Skeletal muscle satellite cell (primary cell): ENCODE results near the gene CNKSR3.

Experiments used
- H3K27me3 ChIP-seq: 2 replicates; pipeline ENCODE4 v1.7.0; 2013; ENCODE audit warnings: low read length; ENCODE audit not compliant: control insufficient read depth, insufficient read depth
- H3K36me3 ChIP-seq: 2 replicates; pipeline ENCODE4 v1.7.0; 2013; ENCODE audit warnings: mild to moderate bottlenecking, control low read depth, low read length; ENCODE audit not compliant: insufficient read depth
- H3K4me1 ChIP-seq: 2 replicates; pipeline ENCODE4 v1.7.0; 2013; ENCODE audit warnings: low read length; ENCODE audit not compliant: control insufficient read depth, insufficient read depth
- H3K4me2 ChIP-seq: 2 replicates; pipeline ENCODE4 v1.7.0; 2013; ENCODE audit warnings: mild to moderate bottlenecking, low read length
- H3K4me3 ChIP-seq: 2 replicates; pipeline ENCODE4 v1.7.0; 2013; ENCODE audit warnings: low read length
- H3K9ac ChIP-seq: 2 replicates; pipeline ENCODE4 v1.7.0; 2013; ENCODE audit warnings: mild to moderate bottlenecking, low read depth, low read length, moderate library complexity
- H3K9me3 ChIP-seq: replicated peaks from 2 replicates; pipeline ENCODE4 v1.7.0; 2013; ENCODE audit warnings: mild to moderate bottlenecking, control low read depth, low read length

Gene CNKSR3

GRCh38 chr6:154487367-154488247, 22.9 kb downstream of the CNKSR3 start:
- no peaks in the 10 kb centered on the region for H3K27me3 ChIP-seq
- H3K4me1 ChIP-seq = peaks cover 57% of the 10 kb centered on the region
- H3K4me2 ChIP-seq = peak overlapping the region; percentile 54
- H3K4me3 ChIP-seq = no peak overlapping the region
- peak overlapping the region; percentile 76 for H3K9ac ChIP-seq
- H3K9me3 ChIP-seq = no peaks in the 10 kb centered on the region
- no peaks in the 10 kb centered on the region for H3K36me3 ChIP-seq

- Histone ChIP-seq H3K27me3 (no peaks in the 10 kb centered on the region), H3K4me2 (no peak overlapping the region), H3K9me3 (no peaks in the 10 kb centered on the region), H3K36me3 (no peaks in the 10 kb centered on the region), H3K4me3 (no peak overlapping the region), H3K9ac (no peak overlapping the region), H3K4me1 (peaks cover 47% of the 10 kb centered on the region)
Observed at GRCh38 chr6:154485815-154486214, 24.7 kb downstream of the CNKSR3 start.

- peak overlapping the region; percentile 6 for H3K4me2 ChIP-seq
- H3K4me1 ChIP-seq = peaks cover 51% of the 10 kb centered on the region
- H3K27me3 ChIP-seq = no peaks in the 10 kb centered on the region
- no peak overlapping the region for H3K9ac ChIP-seq
- H3K9me3 ChIP-seq = no peaks in the 10 kb centered on the region
- H3K36me3 ChIP-seq = no peaks in the 10 kb centered on the region
- no peak overlapping the region for H3K4me3 ChIP-seq
Observed at GRCh38 chr6:154484942-154485341, 25.5 kb downstream of the CNKSR3 start.

GRCh38 chr6:154482858-154483257, 27.6 kb downstream of the CNKSR3 start:
- Histone ChIP-seq H3K27me3 (no peaks in the 10 kb centered on the region), H3K4me1 (peaks cover 56% of the 10 kb centered on the region), H3K9me3 (no peaks in the 10 kb centered on the region), H3K4me2 (peak overlapping the region; percentile 3), H3K36me3 (no peaks in the 10 kb centered on the region), H3K9ac (no peak overlapping the region), H3K4me3 (no peak overlapping the region)

GRCh38 chr6:154481521-154482013, 28.9 kb downstream of the CNKSR3 start:
- Histone ChIP-seq H3K4me3 (no peak overlapping the region), H3K9me3 (no peaks in the 10 kb centered on the region), H3K4me1 (peaks cover 51% of the 10 kb centered on the region), H3K4me2 (no peak overlapping the region), H3K36me3 (no peaks in the 10 kb centered on the region), H3K27me3 (no peaks in the 10 kb centered on the region), H3K9ac (no peak overlapping the region)

- Histone ChIP-seq H3K9ac (peak overlapping the region; percentile 60), H3K9me3 (no peaks in the 10 kb centered on the region), H3K27me3 (no peaks in the 10 kb centered on the region), H3K4me3 (peak overlapping the region; percentile 53), H3K4me1 (peaks cover 44% of the 10 kb centered on the region), H3K4me2 (peak overlapping the region; percentile 80), H3K36me3 (no peaks in the 10 kb centered on the region)
Observed at GRCh38 chr6:154479771-154480639, 30.5 kb downstream of the CNKSR3 start.

- H3K36me3 ChIP-seq = no peaks in the 10 kb centered on the region
- peak overlapping the region; percentile 60 for H3K9ac ChIP-seq
- peaks cover 46% of the 10 kb centered on the region for H3K4me1 ChIP-seq
- H3K4me3 ChIP-seq = peak overlapping the region; percentile 53
- H3K9me3 ChIP-seq = no peaks in the 10 kb centered on the region
- H3K4me2 ChIP-seq = peak overlapping the region; percentile 80
- no peaks in the 10 kb centered on the region for H3K27me3 ChIP-seq
Observed at GRCh38 chr6:154479351-154479769, 31.1 kb downstream of the CNKSR3 start.

- H3K4me3 ChIP-seq = peak overlapping the region; percentile 53
- H3K9me3 ChIP-seq = no peaks in the 10 kb centered on the region
- H3K4me1 ChIP-seq = peaks cover 48% of the 10 kb centered on the region
Observed at GRCh38 chr6:154478701-154479060, 31.8 kb downstream of the CNKSR3 start.

GRCh38 chr6:154478021-154478700, 32.3 kb downstream of the CNKSR3 start:
- no peaks in the 10 kb centered on the region for H3K9me3 ChIP-seq
- no peak overlapping the region for H3K4me3 ChIP-seq
- H3K4me1 ChIP-seq = peaks cover 46% of the 10 kb centered on the region
- H3K9ac ChIP-seq = peak overlapping the region; percentile 60
- H3K27me3 ChIP-seq = no peaks in the 10 kb centered on the region
- H3K36me3 ChIP-seq = no peaks in the 10 kb centered on the region
- H3K4me2 ChIP-seq = peak overlapping the region; percentile 80

More at GRCh38 chr6:154478701-154479060, 31.8 kb downstream of the CNKSR3 start:
- Histone ChIP-seq H3K4me2 (peak overlapping the region; percentile 80), H3K36me3 (no peaks in the 10 kb centered on the region), H3K9ac (peak overlapping the region; percentile 60), H3K27me3 (no peaks in the 10 kb centered on the region)

GRCh38 chr6:154476494-154476893, 34.0 kb downstream of the CNKSR3 start:
- Histone ChIP-seq H3K4me2 (no peak overlapping the region), H3K9me3 (no peaks in the 10 kb centered on the region), H3K27me3 (no peaks in the 10 kb centered on the region), H3K9ac (no peak overlapping the region), H3K36me3 (no peaks in the 10 kb centered on the region), H3K4me3 (no peak overlapping the region), H3K4me1 (peaks cover 40% of the 10 kb centered on the region)
